Measurements from ENCODE around the gene CYFIP2.

DNA sequence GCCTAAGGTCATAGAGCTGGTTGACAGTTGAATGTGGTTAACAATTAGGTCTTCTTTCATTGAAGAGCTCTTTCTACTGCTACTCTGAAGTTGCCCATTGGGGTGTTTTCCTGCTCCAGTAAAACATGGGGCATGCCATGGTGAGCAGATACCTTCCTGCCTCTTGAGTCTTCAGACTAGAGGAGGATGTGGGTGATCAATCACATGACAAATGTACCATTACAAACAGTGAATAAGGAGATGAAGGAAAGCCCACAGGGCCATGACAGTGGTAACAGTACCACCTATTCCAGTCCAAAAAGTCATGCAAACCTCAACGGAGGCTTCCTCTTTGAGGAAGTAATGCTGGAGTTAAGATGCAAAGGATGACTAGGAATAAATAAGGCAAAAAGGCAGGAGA, 73.5 kb downstream of the CYFIP2 start:
- TF ChIP-seq POLR2A (IDR thresholded peaks at IDR 0.05; ENCODE audit: low read depth, low read length) = no peak
- no peak for TF ChIP-seq POLR2AphosphoS5 (IDR thresholded peaks at IDR 0.05; ENCODE audit: low read depth, low read length)
